Fibroblast of lung (primary cell): ENCODE data around the gene SREBF2. TPM values are rescaled to one million over a fixed set of nuclear protein-coding genes. Genes with fewer than 3 reads are reported as not detected.

Experiments used
- DNase-seq, 2 donors: peaks; one replicate each; pipeline versions ENCODE4 v3.0.0 to v3.0.0-alpha.2; 2010; ENCODE audit warnings: low read depth in 2 of 2
- H2AFZ ChIP-seq: 2 replicates; pipeline ENCODE4 v1.5.1; 2012; ENCODE audit warnings: low read length, control low read depth, inconsistent platforms
- H3K27ac ChIP-seq: 2 replicates; pipeline ENCODE4 v1.5.1; 2011; ENCODE audit warnings: low read length, control low read depth; ENCODE audit not compliant: insufficient read depth
- H3K27me3 ChIP-seq: 2 replicates; pipeline ENCODE4 v1.5.1; 2011; ENCODE audit warnings: mild to moderate bottlenecking, low read length; ENCODE audit not compliant: control insufficient read depth, insufficient read depth
- H3K36me3 ChIP-seq: 2 replicates; pipeline ENCODE4 v1.5.1; 2011; ENCODE audit warnings: low read length; ENCODE audit not compliant: control insufficient read depth, insufficient read depth
- H3K4me1 ChIP-seq: 2 replicates; pipeline ENCODE4 v1.5.1; 2011; ENCODE audit warnings: low read length; ENCODE audit not compliant: control insufficient read depth, insufficient read depth; ENCODE audit errors: extremely low read depth
- H3K4me2 ChIP-seq: 2 replicates; pipeline ENCODE4 v1.5.1; 2011; ENCODE audit warnings: low read length, control low read depth; ENCODE audit not compliant: insufficient read depth; ENCODE audit errors: extremely low read depth
- H3K4me3 ChIP-seq, 4 experiments: fragments of 200-600 bp in 1 of 4; sonication (generic) in 1 of 4; replicated peaks in 1 of 4; 2 replicates each; pipeline ENCODE4 v1.5.1; 2011 to 2016; ENCODE audit warnings: low read length in 4 of 4, low read depth in 3 of 4, mild to moderate bottlenecking in 3 of 4, control low read depth in 2 of 4, inconsistent platforms in 1 of 4, mixed read lengths in 1 of 4; ENCODE audit not compliant: insufficient read depth in 1 of 4; ENCODE audit errors: control extremely low read depth in 1 of 4
- H3K79me2 ChIP-seq: 2 replicates; pipeline ENCODE4 v1.5.1; 2012; ENCODE audit warnings: mild to moderate bottlenecking, low read length, inconsistent platforms; ENCODE audit not compliant: control insufficient read depth, insufficient read depth
- H3K9ac ChIP-seq: 2 replicates; pipeline ENCODE4 v1.5.1; 2011; ENCODE audit warnings: mild to moderate bottlenecking, low read length, control low read depth; ENCODE audit not compliant: insufficient read depth
- H3K9me3 ChIP-seq: 2 replicates; pipeline ENCODE4 v1.5.1; 2012; ENCODE audit warnings: low read depth, low read length; ENCODE audit not compliant: control insufficient read depth, insufficient read depth
- H4K20me1 ChIP-seq: 2 replicates; pipeline ENCODE4 v1.5.1; 2011; ENCODE audit warnings: low read length; ENCODE audit not compliant: control insufficient read depth, insufficient read depth; ENCODE audit errors: extremely low read depth
- CTCF ChIP-seq, 2 donors: IDR thresholded peaks in 1 of 2; conservative IDR thresholded peaks in 1 of 2; 1 replicate in 1 of 2; 2 replicates in 1 of 2; pipeline ENCODE4 v1.5.1; 2011 to 2012; ENCODE audit warnings: low read length in 2 of 2, control low read depth in 1 of 2, inconsistent platforms in 1 of 2, low read depth in 1 of 2, mild to moderate bottlenecking in 1 of 2
- EZH2 ChIP-seq: IDR thresholded peaks from 2 replicates; pipeline ENCODE4 v1.5.1; 2012; ENCODE audit warnings: low read length, control low read depth, mild to moderate bottlenecking; ENCODE audit errors: missing control alignments
- polyA plus RNA-seq, 2 donors: library from polyadenylated mRNA; depleted of rRNA in 1 of 2; stranded (reverse) in 1 of 2; unstranded in 1 of 2; fragments of >200 nt; gene quantifications; 2 replicates each; pipeline ENCODE4 v1.2.1, GENCODE V29; 2011 to 2012; ENCODE audit warnings: missing spikeins in 1 of 2
- total RNA-seq: library from RNA; depleted of rRNA; stranded (reverse); fragments of >200 nt; gene quantifications from 2 replicates; pipeline ENCODE4 v1.2.1, GENCODE V29; 2014

Gene SREBF2
- total and polyA plus RNA-seq, 2 donors (not counting 1 experiment from before 2014, with no cell fraction given) = 51.7 to 103 TPM

GRCh38 chr22:41905411-41906202 is 72.7 kb downstream of the SREBF2 start:
- H3K27me3 ChIP-seq = peaks cover 3% of the 10 kb centered on the region
- peaks cover 25% of the 10 kb centered on the region for H3K36me3 ChIP-seq
- H3K79me2 ChIP-seq = no peaks in the 10 kb centered on the region
- no peak for DNase-seq
- H4K20me1 ChIP-seq = no peaks in the 10 kb centered on the region
- no peaks in the 10 kb centered on the region for H3K4me1 ChIP-seq
- no peak overlapping the region for H3K9ac ChIP-seq
- H3K9me3 ChIP-seq = no peaks in the 10 kb centered on the region
- no peak overlapping the region for H3K27ac ChIP-seq
- TF ChIP-seq CTCF (conservative IDR thresholded peaks at IDR 0.05 in 1 of 2, IDR thresholded peaks at IDR 0.05 in 1 of 2; ENCODE audit: low read depth in 1 of 2, low read length in 2 of 2) (no peak), EZH2 (no peak)
- H2AFZ ChIP-seq = no peak overlapping the region
- no peak overlapping the region for H3K4me3 ChIP-seq
- H3K4me2 ChIP-seq = no peak overlapping the region

DNA sequence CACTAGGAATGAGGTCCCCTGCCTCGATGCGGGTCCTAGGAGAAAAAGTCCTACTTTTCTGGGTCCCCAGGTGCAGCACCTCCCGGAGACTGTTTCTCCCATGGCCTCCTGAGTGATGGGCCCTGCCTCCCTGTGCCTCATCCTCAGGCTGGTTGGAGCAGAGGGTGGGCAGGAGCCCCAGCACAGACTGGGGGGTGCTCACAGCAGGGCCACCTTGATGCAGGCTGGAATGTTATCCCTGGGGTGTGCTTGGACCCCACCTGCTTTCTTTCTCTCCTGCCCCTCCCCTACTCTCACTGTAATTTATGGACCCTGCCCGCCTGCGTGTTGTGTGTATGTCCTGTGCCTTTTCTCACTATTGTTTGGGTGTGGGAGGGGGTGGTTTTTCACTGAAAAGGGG is 73.9 kb downstream of the SREBF2 start:
- H3K9ac ChIP-seq = no peak overlapping the region
- H3K9me3 ChIP-seq = no peaks in the 10 kb centered on the region
- no peak overlapping the region for H3K4me3 ChIP-seq
- H3K36me3 ChIP-seq = peaks cover 21% of the 10 kb centered on the region
- no peak for DNase-seq
- peaks cover 13% of the 10 kb centered on the region for H3K27me3 ChIP-seq
- H3K4me1 ChIP-seq = no peaks in the 10 kb centered on the region
- no peaks in the 10 kb centered on the region for H3K79me2 ChIP-seq
- no peak overlapping the region for H3K4me2 ChIP-seq
- H3K27ac ChIP-seq = no peak overlapping the region
- no peak overlapping the region for H2AFZ ChIP-seq
- no peaks in the 10 kb centered on the region for H4K20me1 ChIP-seq
- TF ChIP-seq CTCF (conservative IDR thresholded peaks at IDR 0.05 in 1 of 2, IDR thresholded peaks at IDR 0.05 in 1 of 2; ENCODE audit: low read depth in 1 of 2, low read length in 2 of 2) (no peak), EZH2 (no peak)

- Histone ChIP-seq H2AFZ (no peak overlapping the region), H3K79me2 (no peaks in the 10 kb centered on the region), H3K36me3 (peaks cover 17% of the 10 kb centered on the region), H3K27ac (no peak overlapping the region), H3K27me3 (peaks cover 21% of the 10 kb centered on the region), H3K9ac (no peak overlapping the region), H4K20me1 (no peaks in the 10 kb centered on the region), H3K4me2 (no peak overlapping the region), H3K9me3 (no peaks in the 10 kb centered on the region), H3K4me3 (no peak overlapping the region), H3K4me1 (no peaks in the 10 kb centered on the region)
- TF ChIP-seq CTCF (conservative IDR thresholded peaks at IDR 0.05 in 1 of 2, IDR thresholded peaks at IDR 0.05 in 1 of 2; ENCODE audit: low read depth in 1 of 2, low read length in 2 of 2) = no peak
- no peak for TF ChIP-seq EZH2
- no peak for DNase-seq
Observed at GRCh38 chr22:41907436-41908401, 74.8 kb downstream of the SREBF2 start.
